HCT116 (cell line): ENCODE results near the gene TMEM53. TPM values are rescaled to one million over a fixed set of nuclear protein-coding genes. Genes with fewer than 3 reads are reported as not detected.

Source experiments
- ATAC-seq: fragments of 200-7000 bp; cut with Tn5 transposase; 2 replicates; pipeline ENCODE4 v1.9.1; 2020; ENCODE audit warnings: mild to moderate bottlenecking, moderate library complexity
- BruUV-seq: library from RNA; stranded (reverse); fragments of 400-500 nt; replicated peaks from 2 replicates; lab custom pipeline; 2021; lab: Mats Ljungman, UMichigan
- CTCF ChIA-PET: fragments of 300-600 bp; sonication (Branson Sonifier 250); formaldehyde crosslinking; loops from one replicate; lab custom pipeline; 2021; ENCODE audit warnings: antibody characterized with exemption; lab: Charles Lee
- POLR2A ChIA-PET: fragments of 300-600, 350-600 bp; sonication (Branson Sonifier 250); formaldehyde crosslinking; loops from one replicate; lab custom pipeline; 2021; ENCODE audit warnings: antibody characterized with exemption; lab: Charles Lee
- RAD21 ChIA-PET, 2 experiments: fragments of 300-600 bp; sonication (Branson Sonifier 250); formaldehyde crosslinking; loops; one replicate each; lab custom pipeline; 2023; ENCODE audit warnings: low total read pairs in 2 of 2; ENCODE audit not compliant: uncharacterized antibody in 2 of 2, unreplicated experiment in 2 of 2, low non-redundant PET in 1 of 2; lab: Charles Lee
- DNase-seq: peaks from one replicate; pipeline ENCODE4 v3.0.0-alpha.2; 2010; ENCODE audit warnings: low read depth, low spot score
- H2AFZ ChIP-seq: fragments of 200-600 bp; shearing (Covaris generic), sonication (generic); 2 replicates; pipeline ENCODE4 v1.6.1; 2017; ENCODE audit warnings: low read depth, mixed run types, mixed read lengths, antibody characterized with exemption, low read length; ENCODE audit not compliant: poor library complexity, severe bottlenecking
- H3K27ac ChIP-seq: 2 replicates; pipeline ENCODE4 v1.5.1; 2012; ENCODE audit warnings: low read depth, low read length
- H3K27me3 ChIP-seq: fragments of 200-600 bp; sonication (generic); 2 replicates; pipeline ENCODE4 v1.6.1; 2016; ENCODE audit warnings: mixed run types, low read length, mixed read lengths; ENCODE audit not compliant: insufficient read depth
- H3K36me3 ChIP-seq, 2 experiments: fragments of 200-500 bp in 1 of 2; fragments of 200-600 bp in 1 of 2; sonication (Bioruptor generic) in 1 of 2; sonication (generic) in 1 of 2; 2 replicates each; pipeline versions ENCODE4 v1.5.1 to v1.6.1; 2014 to 2016; ENCODE audit warnings: low read length in 2 of 2, inconsistent platforms in 1 of 2, mixed read lengths in 1 of 2, mixed run types in 1 of 2; ENCODE audit not compliant: insufficient read depth in 2 of 2, control insufficient read depth in 1 of 2
- H3K4me1 ChIP-seq, 2 experiments: fragments of 200-600 bp in 1 of 2; sonication (generic) in 1 of 2; 2 replicates each; pipeline versions ENCODE4 v1.5.1 to v1.6.1; 2012 to 2017; ENCODE audit warnings: low read length in 2 of 2, inconsistent platforms in 1 of 2, mild to moderate bottlenecking in 1 of 2, mixed read lengths in 1 of 2, mixed run types in 1 of 2, moderate library complexity in 1 of 2; ENCODE audit not compliant: insufficient read depth in 2 of 2, control insufficient read depth in 1 of 2
- H3K4me2 ChIP-seq: fragments of 200-600 bp; sonication (generic); 2 replicates; pipeline ENCODE4 v1.6.1; 2017; ENCODE audit warnings: mixed run types, low read length, mixed read lengths
- H3K4me3 ChIP-seq, 2 experiments: fragments of 200-600 bp in 1 of 2; sonication (generic) in 1 of 2; replicated peaks in 1 of 2; 2 replicates each; pipeline ENCODE4 v1.5.1; 2011 to 2016; ENCODE audit warnings: low read length in 2 of 2, control low read depth in 1 of 2, low read depth in 1 of 2, mild to moderate bottlenecking in 1 of 2, mixed read lengths in 1 of 2, mixed run types in 1 of 2
- H3K79me2 ChIP-seq: fragments of 200-600 bp; sonication (generic); 2 replicates; pipeline ENCODE4 v1.6.1; 2017; ENCODE audit warnings: mild to moderate bottlenecking, mixed run types, low read length, moderate library complexity, mixed read lengths; ENCODE audit not compliant: insufficient read depth
- H3K9ac ChIP-seq: fragments of 200-600 bp; sonication (generic); 2 replicates; pipeline ENCODE4 v1.6.1; 2016; ENCODE audit warnings: low read length, mixed read lengths
- H3K9me2 ChIP-seq: fragments of 200-600 bp; sonication (generic), shearing (Covaris generic); 2 replicates; pipeline ENCODE4 v1.6.1; 2017; ENCODE audit warnings: mixed run types, mild to moderate bottlenecking, moderate library complexity; ENCODE audit not compliant: insufficient read depth
- H3K9me3 ChIP-seq, 2 experiments: fragments of 200-500 bp in 1 of 2; fragments of 200-600 bp in 1 of 2; sonication (Bioruptor generic) in 1 of 2; sonication (generic) in 1 of 2; 2 replicates each; pipeline ENCODE4 v1.6.1; 2014 to 2017; ENCODE audit warnings: low read length in 2 of 2, mixed read lengths in 2 of 2, inconsistent platforms in 1 of 2, low read depth in 1 of 2, mild to moderate bottlenecking in 1 of 2, mixed run types in 1 of 2, moderate library complexity in 1 of 2; ENCODE audit not compliant: control insufficient read depth in 1 of 2, insufficient read depth in 1 of 2
- H4K20me1 ChIP-seq: fragments of 200-600 bp; sonication (generic), shearing (Covaris generic); 2 replicates; pipeline ENCODE4 v1.6.1; 2017; ENCODE audit warnings: mixed run types, mild to moderate bottlenecking, moderate library complexity; ENCODE audit not compliant: insufficient read depth
- CBX3 ChIP-seq: IDR thresholded peaks from 2 replicates; pipeline ENCODE4 v1.6.1; 2012; ENCODE audit warnings: low read depth
- CEBPB ChIP-seq: IDR thresholded peaks from 2 replicates; pipeline ENCODE4 v1.6.1; 2012; ENCODE audit warnings: low read depth
- ELF1 ChIP-seq: IDR thresholded peaks from 2 replicates; pipeline ENCODE4 v1.6.1; 2012; ENCODE audit warnings: low read depth, borderline replicate concordance
- EZH2phosphoT487 ChIP-seq: fragments of 200-600 bp; IDR thresholded peaks from 2 replicates; pipeline ENCODE4 v1.6.1; 2018; ENCODE audit warnings: antibody characterized with exemption, borderline replicate concordance
- FOSL1 ChIP-seq: IDR thresholded peaks from 2 replicates; pipeline ENCODE4 v1.6.1; 2012; ENCODE audit warnings: low read depth
- JUND ChIP-seq: IDR thresholded peaks from 2 replicates; pipeline ENCODE4 v1.6.1; 2012
- POLR2A ChIP-seq: IDR thresholded peaks from 2 replicates; pipeline ENCODE4 v1.7.0; 2011; ENCODE audit warnings: borderline replicate concordance; ENCODE audit not compliant: insufficient read depth, insufficient read length; ENCODE audit errors: extremely low read depth
- POLR2AphosphoS5 ChIP-seq: IDR thresholded peaks from 2 replicates; pipeline ENCODE4 v1.6.1; 2011; ENCODE audit warnings: mild to moderate bottlenecking, low read depth, low read length, moderate library complexity
- RAD21 ChIP-seq: IDR thresholded peaks from 2 replicates; pipeline ENCODE4 v1.6.1; 2012; ENCODE audit warnings: low read depth, mild to moderate bottlenecking
- SIN3A ChIP-seq: IDR thresholded peaks from 2 replicates; pipeline ENCODE4 v1.6.1; 2012; ENCODE audit warnings: low read depth
- SP1 ChIP-seq: IDR thresholded peaks from 2 replicates; pipeline ENCODE4 v1.6.1; 2012; ENCODE audit warnings: low read depth
- TCF7L2 ChIP-seq: IDR thresholded peaks from 2 replicates; pipeline ENCODE4 v1.7.0; 2011; ENCODE audit warnings: borderline replicate concordance, inconsistent platforms; ENCODE audit not compliant: insufficient read depth, insufficient read length; ENCODE audit errors: extremely low read depth
- ZFX ChIP-seq: fragments of 450-650 bp; IDR thresholded peaks from 2 replicates; pipeline ENCODE4 v1.6.1; 2017
- intact Hi-C: fragments of 100-400 bp; cut with micrococcal nuclease; formaldehyde crosslinking; loops from 2 replicates; pipeline ENCODE4 v1.10.0; 2022
- total RNA-seq: library from RNA; stranded (reverse); gene quantifications from one replicate; pipeline ENCODE4 v1.2.1, GENCODE V29; 2021; ENCODE audit not compliant: unreplicated experiment
- TF ChIP-seq, protein P1 (sequence below): IDR thresholded peaks from 2 replicates; pipeline ENCODE4 v1.6.1; 2012
- TF ChIP-seq, protein P2 (sequence below): IDR thresholded peaks from 2 replicates; pipeline ENCODE4 v1.6.1; 2011; ENCODE audit warnings: mild to moderate bottlenecking, low read length, moderate library complexity; ENCODE audit not compliant: insufficient replicate concordance; ENCODE audit errors: extremely low read depth
- TF ChIP-seq, protein P3 (sequence below): IDR thresholded peaks from 2 replicates; pipeline ENCODE4 v1.6.1; 2012
- TF ChIP-seq, protein P4 (sequence below), 3 experiments: fragments of 200-600 bp in 1 of 3; sonication (generic) in 1 of 3; IDR thresholded peaks in 2 of 3; conservative IDR thresholded peaks in 1 of 3; 2 replicates each; pipeline ENCODE4 v1.5.1; 2012 to 2017; ENCODE audit warnings: low read depth in 2 of 3, low read length in 2 of 3, antibody characterized with exemption in 1 of 3, borderline replicate concordance in 1 of 3, control low read depth in 1 of 3, mild to moderate bottlenecking in 1 of 3, mixed read lengths in 1 of 3, mixed run types in 1 of 3, moderate library complexity in 1 of 3; ENCODE audit not compliant: insufficient read depth in 1 of 3

The TMEM53 gene
- total RNA-seq, 1 experiment from 2014 or later: 10.8 TPM

GRCh38 chr1:44701141-44701573 is 26.9 kb upstream of the TMEM53 start:
- Histone ChIP-seq H2AFZ (no peak overlapping the region), H3K9ac (no peak overlapping the region), H3K4me2 (no peak overlapping the region), H3K79me2 (no peaks in the 10 kb centered on the region), H3K9me3 (no peaks in the 10 kb centered on the region), H4K20me1 (no peaks in the 10 kb centered on the region)
- ATAC-seq: no peak
- RAD21 ChIA-PET: no interaction called here
- intact Hi-C loops: no loop called here
- TF ChIP-seq, protein P1, sequence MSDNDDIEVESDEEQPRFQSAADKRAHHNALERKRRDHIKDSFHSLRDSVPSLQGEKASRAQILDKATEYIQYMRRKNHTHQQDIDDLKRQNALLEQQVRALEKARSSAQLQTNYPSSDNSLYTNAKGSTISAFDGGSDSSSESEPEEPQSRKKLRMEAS: no peak
- no peak for TF ChIP-seq SIN3A
- no peak for TF ChIP-seq EZH2phosphoT487
- no peak for TF ChIP-seq RAD21
- no peak for TF ChIP-seq POLR2A
- TF ChIP-seq CEBPB: no peak
- no peak for TF ChIP-seq POLR2AphosphoS5
- no peak for TF ChIP-seq ELF1
- TF ChIP-seq CBX3: no peak
- TF ChIP-seq FOSL1: no peak
- no peak for TF ChIP-seq JUND
- no peak for TF ChIP-seq ZFX
- TF ChIP-seq, all 23 proteins: peak for 0
- Histone ChIP-seq H3K4me3 (no peak overlapping the region), H3K36me3 (no peaks in the 10 kb centered on the region), H3K27ac (no peak overlapping the region), H3K4me1 (peaks cover 9 to 18% of the 10 kb centered on the region in 2 experiments), H3K27me3 (no peaks in the 10 kb centered on the region), H3K9me2 (no peaks in the 10 kb centered on the region)
- DNase-seq: no peak
- ChIA-PET CTCF (interaction anchor here (0.6 kb wide), 1 partner anchor 55 kb away, joined by 3 read pairs; no protein-coding TSS in a partner anchor), POLR2A (interaction anchor here (1.0 to 1.8 kb wide), 3 partner anchors 20 to 29 kb away, joined by 3 to 5 read pairs (median 4); no protein-coding TSS in a partner anchor)
- no TSS peak for BruUV-seq

DNA sequence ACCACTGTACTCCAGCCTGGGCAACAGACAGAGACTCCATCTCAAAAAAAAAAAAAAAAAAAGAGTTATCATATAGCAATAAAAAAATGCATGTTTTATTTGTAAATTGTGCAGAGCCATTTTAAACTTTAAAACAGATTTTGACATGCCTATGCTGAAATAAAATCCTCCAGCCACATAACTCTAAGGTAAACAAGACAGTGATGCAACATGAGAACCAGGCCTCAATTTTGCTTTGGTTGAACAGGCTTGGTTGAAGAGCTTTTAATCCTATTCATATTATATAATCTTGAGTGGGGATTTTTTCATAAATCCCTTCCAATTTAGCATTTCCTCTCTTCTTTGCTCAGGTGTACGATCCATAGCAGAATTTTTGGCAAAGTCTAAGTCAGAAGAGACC is 26.3 kb upstream of the TMEM53 start:
- H3K9ac ChIP-seq: no peak overlapping the region
- no peak overlapping the region for H3K4me3 ChIP-seq
- H4K20me1 ChIP-seq: no peaks in the 10 kb centered on the region
- DNase-seq (no peak), ATAC-seq (no peak)
- H3K9me2 ChIP-seq: no peaks in the 10 kb centered on the region
- no TSS peak for BruUV-seq
- H2AFZ ChIP-seq: no peak overlapping the region
- H3K36me3 ChIP-seq: no peaks in the 10 kb centered on the region
- H3K79me2 ChIP-seq: no peaks in the 10 kb centered on the region
- H3K4me2 ChIP-seq: no peak overlapping the region
- CTCF ChIA-PET: interaction anchor here (0.6 kb wide), 1 partner anchor 56 kb away, joined by 3 read pairs; no protein-coding TSS in a partner anchor
- peaks cover 9 to 18% of the 10 kb centered on the region in 2 experiments for H3K4me1 ChIP-seq
- intact Hi-C loops: no loop called here
- RAD21 ChIA-PET: no interaction called here
- no peak overlapping the region for H3K27ac ChIP-seq
- no peaks in the 10 kb centered on the region for H3K27me3 ChIP-seq
- POLR2A ChIA-PET: interaction anchor here (1.0 to 1.8 kb wide), 2 partner anchors 21 to 30 kb away, joined by 3 to 5 read pairs; no protein-coding TSS in a partner anchor
- no peaks in the 10 kb centered on the region for H3K9me3 ChIP-seq
- TF ChIP-seq ELF1 (no peak), TCF7L2 (no peak), CEBPB (no peak), POLR2A (no peak), SIN3A (no peak), SP1 (no peak), POLR2AphosphoS5 (no peak)
- TF ChIP-seq, protein P2, sequence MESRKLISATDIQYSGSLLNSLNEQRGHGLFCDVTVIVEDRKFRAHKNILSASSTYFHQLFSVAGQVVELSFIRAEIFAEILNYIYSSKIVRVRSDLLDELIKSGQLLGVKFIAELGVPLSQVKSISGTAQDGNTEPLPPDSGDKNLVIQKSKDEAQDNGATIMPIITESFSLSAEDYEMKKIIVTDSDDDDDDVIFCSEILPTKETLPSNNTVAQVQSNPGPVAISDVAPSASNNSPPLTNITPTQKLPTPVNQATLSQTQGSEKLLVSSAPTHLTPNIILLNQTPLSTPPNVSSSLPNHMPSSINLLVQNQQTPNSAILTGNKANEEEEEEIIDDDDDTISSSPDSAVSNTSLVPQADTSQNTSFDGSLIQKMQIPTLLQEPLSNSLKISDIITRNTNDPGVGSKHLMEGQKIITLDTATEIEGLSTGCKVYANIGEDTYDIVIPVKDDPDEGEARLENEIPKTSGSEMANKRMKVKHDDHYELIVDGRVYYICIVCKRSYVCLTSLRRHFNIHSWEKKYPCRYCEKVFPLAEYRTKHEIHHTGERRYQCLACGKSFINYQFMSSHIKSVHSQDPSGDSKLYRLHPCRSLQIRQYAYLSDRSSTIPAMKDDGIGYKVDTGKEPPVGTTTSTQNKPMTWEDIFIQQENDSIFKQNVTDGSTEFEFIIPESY: no peak
- TF ChIP-seq, protein P3, sequence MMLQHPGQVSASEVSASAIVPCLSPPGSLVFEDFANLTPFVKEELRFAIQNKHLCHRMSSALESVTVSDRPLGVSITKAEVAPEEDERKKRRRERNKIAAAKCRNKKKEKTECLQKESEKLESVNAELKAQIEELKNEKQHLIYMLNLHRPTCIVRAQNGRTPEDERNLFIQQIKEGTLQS: no peak
- TF ChIP-seq, protein P4, sequence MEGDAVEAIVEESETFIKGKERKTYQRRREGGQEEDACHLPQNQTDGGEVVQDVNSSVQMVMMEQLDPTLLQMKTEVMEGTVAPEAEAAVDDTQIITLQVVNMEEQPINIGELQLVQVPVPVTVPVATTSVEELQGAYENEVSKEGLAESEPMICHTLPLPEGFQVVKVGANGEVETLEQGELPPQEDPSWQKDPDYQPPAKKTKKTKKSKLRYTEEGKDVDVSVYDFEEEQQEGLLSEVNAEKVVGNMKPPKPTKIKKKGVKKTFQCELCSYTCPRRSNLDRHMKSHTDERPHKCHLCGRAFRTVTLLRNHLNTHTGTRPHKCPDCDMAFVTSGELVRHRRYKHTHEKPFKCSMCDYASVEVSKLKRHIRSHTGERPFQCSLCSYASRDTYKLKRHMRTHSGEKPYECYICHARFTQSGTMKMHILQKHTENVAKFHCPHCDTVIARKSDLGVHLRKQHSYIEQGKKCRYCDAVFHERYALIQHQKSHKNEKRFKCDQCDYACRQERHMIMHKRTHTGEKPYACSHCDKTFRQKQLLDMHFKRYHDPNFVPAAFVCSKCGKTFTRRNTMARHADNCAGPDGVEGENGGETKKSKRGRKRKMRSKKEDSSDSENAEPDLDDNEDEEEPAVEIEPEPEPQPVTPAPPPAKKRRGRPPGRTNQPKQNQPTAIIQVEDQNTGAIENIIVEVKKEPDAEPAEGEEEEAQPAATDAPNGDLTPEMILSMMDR (IDR thresholded peaks at IDR 0.05 in 2 of 3, conservative IDR thresholded peaks at IDR 0.05 in 1 of 3; ENCODE audit: borderline replicate concordance in 1 of 3, insufficient read depth in 1 of 3, low read depth in 2 of 3, low read length in 2 of 3): no peak
